HCT116 (cell line): Measurements from ENCODE around the gene CACNA1C. TPM values are rescaled to one million over a fixed set of nuclear protein-coding genes. Genes with fewer than 3 reads are reported as not detected.

Experiments
- ATAC-seq: fragments of 200-7000 bp; cut with Tn5 transposase; 2 replicates; pipeline ENCODE4 v1.9.1; 2020; ENCODE audit warnings: mild to moderate bottlenecking, moderate library complexity
- BruUV-seq: library from RNA; stranded (reverse); fragments of 400-500 nt; replicated peaks from 2 replicates; lab custom pipeline; 2021; lab: Mats Ljungman, UMichigan
- CTCF ChIA-PET: fragments of 300-600 bp; sonication (Branson Sonifier 250); formaldehyde crosslinking; loops from one replicate; lab custom pipeline; 2021; ENCODE audit warnings: antibody characterized with exemption; lab: Charles Lee
- POLR2A ChIA-PET: fragments of 300-600, 350-600 bp; sonication (Branson Sonifier 250); formaldehyde crosslinking; loops from one replicate; lab custom pipeline; 2021; ENCODE audit warnings: antibody characterized with exemption; lab: Charles Lee
- RAD21 ChIA-PET, 2 experiments: fragments of 300-600 bp; sonication (Branson Sonifier 250); formaldehyde crosslinking; loops; one replicate each; lab custom pipeline; 2023; ENCODE audit warnings: low total read pairs in 2 of 2; ENCODE audit not compliant: uncharacterized antibody in 2 of 2, unreplicated experiment in 2 of 2, low non-redundant PET in 1 of 2; lab: Charles Lee
- DNase-seq: peaks from one replicate; pipeline ENCODE4 v3.0.0-alpha.2; 2010; ENCODE audit warnings: low read depth, low spot score
- H2AFZ ChIP-seq: fragments of 200-600 bp; shearing (Covaris generic), sonication (generic); 2 replicates; pipeline ENCODE4 v1.6.1; 2017; ENCODE audit warnings: low read depth, mixed run types, mixed read lengths, antibody characterized with exemption, low read length; ENCODE audit not compliant: poor library complexity, severe bottlenecking
- H3K27ac ChIP-seq: 2 replicates; pipeline ENCODE4 v1.5.1; 2012; ENCODE audit warnings: low read depth, low read length
- H3K27me3 ChIP-seq: fragments of 200-600 bp; sonication (generic); 2 replicates; pipeline ENCODE4 v1.6.1; 2016; ENCODE audit warnings: mixed run types, low read length, mixed read lengths; ENCODE audit not compliant: insufficient read depth
- H3K36me3 ChIP-seq, 2 experiments: fragments of 200-500 bp in 1 of 2; fragments of 200-600 bp in 1 of 2; sonication (Bioruptor generic) in 1 of 2; sonication (generic) in 1 of 2; 2 replicates each; pipeline versions ENCODE4 v1.5.1 to v1.6.1; 2014 to 2016; ENCODE audit warnings: low read length in 2 of 2, inconsistent platforms in 1 of 2, mixed read lengths in 1 of 2, mixed run types in 1 of 2; ENCODE audit not compliant: insufficient read depth in 2 of 2, control insufficient read depth in 1 of 2
- H3K4me1 ChIP-seq, 2 experiments: fragments of 200-600 bp in 1 of 2; sonication (generic) in 1 of 2; 2 replicates each; pipeline versions ENCODE4 v1.5.1 to v1.6.1; 2012 to 2017; ENCODE audit warnings: low read length in 2 of 2, inconsistent platforms in 1 of 2, mild to moderate bottlenecking in 1 of 2, mixed read lengths in 1 of 2, mixed run types in 1 of 2, moderate library complexity in 1 of 2; ENCODE audit not compliant: insufficient read depth in 2 of 2, control insufficient read depth in 1 of 2
- H3K4me2 ChIP-seq: fragments of 200-600 bp; sonication (generic); 2 replicates; pipeline ENCODE4 v1.6.1; 2017; ENCODE audit warnings: mixed run types, low read length, mixed read lengths
- H3K4me3 ChIP-seq, 2 experiments: fragments of 200-600 bp in 1 of 2; sonication (generic) in 1 of 2; replicated peaks in 1 of 2; 2 replicates each; pipeline ENCODE4 v1.5.1; 2011 to 2016; ENCODE audit warnings: low read length in 2 of 2, control low read depth in 1 of 2, low read depth in 1 of 2, mild to moderate bottlenecking in 1 of 2, mixed read lengths in 1 of 2, mixed run types in 1 of 2
- H3K79me2 ChIP-seq: fragments of 200-600 bp; sonication (generic); 2 replicates; pipeline ENCODE4 v1.6.1; 2017; ENCODE audit warnings: mild to moderate bottlenecking, mixed run types, low read length, moderate library complexity, mixed read lengths; ENCODE audit not compliant: insufficient read depth
- H3K9ac ChIP-seq: fragments of 200-600 bp; sonication (generic); 2 replicates; pipeline ENCODE4 v1.6.1; 2016; ENCODE audit warnings: low read length, mixed read lengths
- H3K9me2 ChIP-seq: fragments of 200-600 bp; sonication (generic), shearing (Covaris generic); 2 replicates; pipeline ENCODE4 v1.6.1; 2017; ENCODE audit warnings: mixed run types, mild to moderate bottlenecking, moderate library complexity; ENCODE audit not compliant: insufficient read depth
- H3K9me3 ChIP-seq, 2 experiments: fragments of 200-500 bp in 1 of 2; fragments of 200-600 bp in 1 of 2; sonication (Bioruptor generic) in 1 of 2; sonication (generic) in 1 of 2; 2 replicates each; pipeline ENCODE4 v1.6.1; 2014 to 2017; ENCODE audit warnings: low read length in 2 of 2, mixed read lengths in 2 of 2, inconsistent platforms in 1 of 2, low read depth in 1 of 2, mild to moderate bottlenecking in 1 of 2, mixed run types in 1 of 2, moderate library complexity in 1 of 2; ENCODE audit not compliant: control insufficient read depth in 1 of 2, insufficient read depth in 1 of 2
- H4K20me1 ChIP-seq: fragments of 200-600 bp; sonication (generic), shearing (Covaris generic); 2 replicates; pipeline ENCODE4 v1.6.1; 2017; ENCODE audit warnings: mixed run types, mild to moderate bottlenecking, moderate library complexity; ENCODE audit not compliant: insufficient read depth
- ATF3 ChIP-seq: IDR thresholded peaks from 2 replicates; pipeline ENCODE4 v1.6.1; 2012
- CTCF ChIP-seq, 3 experiments: fragments of 200-600 bp in 1 of 3; sonication (generic) in 1 of 3; IDR thresholded peaks in 2 of 3; conservative IDR thresholded peaks in 1 of 3; 2 replicates each; pipeline ENCODE4 v1.5.1; 2012 to 2017; ENCODE audit warnings: low read depth in 2 of 3, low read length in 2 of 3, antibody characterized with exemption in 1 of 3, borderline replicate concordance in 1 of 3, control low read depth in 1 of 3, mild to moderate bottlenecking in 1 of 3, mixed read lengths in 1 of 3, mixed run types in 1 of 3, moderate library complexity in 1 of 3; ENCODE audit not compliant: insufficient read depth in 1 of 3
- EGR1 ChIP-seq: IDR thresholded peaks from 2 replicates; pipeline ENCODE4 v1.6.1; 2012; ENCODE audit warnings: low read depth
- ELF1 ChIP-seq: IDR thresholded peaks from 2 replicates; pipeline ENCODE4 v1.6.1; 2012; ENCODE audit warnings: low read depth, borderline replicate concordance
- EZH2phosphoT487 ChIP-seq: fragments of 200-600 bp; IDR thresholded peaks from 2 replicates; pipeline ENCODE4 v1.6.1; 2018; ENCODE audit warnings: antibody characterized with exemption, borderline replicate concordance
- FOSL1 ChIP-seq: IDR thresholded peaks from 2 replicates; pipeline ENCODE4 v1.6.1; 2012; ENCODE audit warnings: low read depth
- JUND ChIP-seq: IDR thresholded peaks from 2 replicates; pipeline ENCODE4 v1.6.1; 2012
- MAX ChIP-seq: IDR thresholded peaks from 2 replicates; pipeline ENCODE4 v1.6.1; 2012
- SP1 ChIP-seq: IDR thresholded peaks from 2 replicates; pipeline ENCODE4 v1.6.1; 2012; ENCODE audit warnings: low read depth
- YY1 ChIP-seq: IDR thresholded peaks from 2 replicates; pipeline ENCODE4 v1.6.1; 2011; ENCODE audit warnings: low read length, low read depth, moderate library complexity, mild to moderate bottlenecking; ENCODE audit not compliant: insufficient replicate concordance; ENCODE audit errors: extremely low read depth
- intact Hi-C: fragments of 100-400 bp; cut with micrococcal nuclease; formaldehyde crosslinking; loops from 2 replicates; pipeline ENCODE4 v1.10.0; 2022
- total RNA-seq: library from RNA; stranded (reverse); gene quantifications from one replicate; pipeline ENCODE4 v1.2.1, GENCODE V29; 2021; ENCODE audit not compliant: unreplicated experiment
- TF ChIP-seq, protein P1 (sequence below): IDR thresholded peaks from 2 replicates; pipeline ENCODE4 v1.6.1; 2012; ENCODE audit warnings: low read depth

The CACNA1C gene
- total RNA-seq, 1 experiment from 2014 or later = 0.05 TPM

GRCh38 chr12:2068653-2069052 is 15.9 kb downstream of the CACNA1C start:
- H3K9me3 ChIP-seq = peaks cover 6 to 22% of the 10 kb centered on the region in 2 experiments; a peak in 3 of 4 replicates
- ChIA-PET POLR2A (no interaction called here), CTCF (no interaction called here), RAD21 (no interaction called here)
- H3K36me3 ChIP-seq = no peaks in the 10 kb centered on the region
- DNase-seq (no peak), ATAC-seq (no peak)
- no peaks in the 10 kb centered on the region for H3K9me2 ChIP-seq
- no peak overlapping the region for H3K27ac ChIP-seq
- no peak overlapping the region for H3K4me3 ChIP-seq
- H3K4me1 ChIP-seq = no peaks in the 10 kb centered on the region
- no peaks in the 10 kb centered on the region for H4K20me1 ChIP-seq
- no peak overlapping the region for H3K4me2 ChIP-seq
- H3K9ac ChIP-seq = no peak overlapping the region
- no TSS peak for BruUV-seq
- no peak overlapping the region for H2AFZ ChIP-seq
- TF ChIP-seq YY1 = no peak
- no peak for TF ChIP-seq MAX
- no peak for TF ChIP-seq CTCF (IDR thresholded peaks at IDR 0.05 in 2 of 3, conservative IDR thresholded peaks at IDR 0.05 in 1 of 3; ENCODE audit: borderline replicate concordance in 1 of 3, insufficient read depth in 1 of 3, low read depth in 2 of 3, low read length in 2 of 3)
- TF ChIP-seq EGR1 = no peak
- no peak for TF ChIP-seq ATF3
- no peak for TF ChIP-seq EZH2phosphoT487
- TF ChIP-seq JUND = no peak
- TF ChIP-seq, protein P1, sequence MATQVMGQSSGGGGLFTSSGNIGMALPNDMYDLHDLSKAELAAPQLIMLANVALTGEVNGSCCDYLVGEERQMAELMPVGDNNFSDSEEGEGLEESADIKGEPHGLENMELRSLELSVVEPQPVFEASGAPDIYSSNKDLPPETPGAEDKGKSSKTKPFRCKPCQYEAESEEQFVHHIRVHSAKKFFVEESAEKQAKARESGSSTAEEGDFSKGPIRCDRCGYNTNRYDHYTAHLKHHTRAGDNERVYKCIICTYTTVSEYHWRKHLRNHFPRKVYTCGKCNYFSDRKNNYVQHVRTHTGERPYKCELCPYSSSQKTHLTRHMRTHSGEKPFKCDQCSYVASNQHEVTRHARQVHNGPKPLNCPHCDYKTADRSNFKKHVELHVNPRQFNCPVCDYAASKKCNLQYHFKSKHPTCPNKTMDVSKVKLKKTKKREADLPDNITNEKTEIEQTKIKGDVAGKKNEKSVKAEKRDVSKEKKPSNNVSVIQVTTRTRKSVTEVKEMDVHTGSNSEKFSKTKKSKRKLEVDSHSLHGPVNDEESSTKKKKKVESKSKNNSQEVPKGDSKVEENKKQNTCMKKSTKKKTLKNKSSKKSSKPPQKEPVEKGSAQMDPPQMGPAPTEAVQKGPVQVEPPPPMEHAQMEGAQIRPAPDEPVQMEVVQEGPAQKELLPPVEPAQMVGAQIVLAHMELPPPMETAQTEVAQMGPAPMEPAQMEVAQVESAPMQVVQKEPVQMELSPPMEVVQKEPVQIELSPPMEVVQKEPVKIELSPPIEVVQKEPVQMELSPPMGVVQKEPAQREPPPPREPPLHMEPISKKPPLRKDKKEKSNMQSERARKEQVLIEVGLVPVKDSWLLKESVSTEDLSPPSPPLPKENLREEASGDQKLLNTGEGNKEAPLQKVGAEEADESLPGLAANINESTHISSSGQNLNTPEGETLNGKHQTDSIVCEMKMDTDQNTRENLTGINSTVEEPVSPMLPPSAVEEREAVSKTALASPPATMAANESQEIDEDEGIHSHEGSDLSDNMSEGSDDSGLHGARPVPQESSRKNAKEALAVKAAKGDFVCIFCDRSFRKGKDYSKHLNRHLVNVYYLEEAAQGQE = no peak
- TF ChIP-seq ELF1 = no peak
- TF ChIP-seq FOSL1 = no peak
- TF ChIP-seq SP1 = no peak
- H3K27me3 ChIP-seq = peaks cover 25% of the 10 kb centered on the region
- intact Hi-C loops = no loop called here
- no peaks in the 10 kb centered on the region for H3K79me2 ChIP-seq
